ENCODE data around the gene FBXL2. TPM values are rescaled to one million over a fixed set of nuclear protein-coding genes. Genes with fewer than 3 reads are reported as not detected.
"Not testable (repeated sequence)": the region's sequence is repeated elsewhere in the genome, so short reads cannot be mapped to it uniquely, and the experiment has no call there.

The FBXL2 gene
- total RNA-seq, 1 donor from 2014 or later, result not detected

GRCh38 chr3:33410816-33411215, 133.6 kb downstream of the FBXL2 start:
- H3K27me3 Mint-ChIP-seq; intact Hi-C loops (cut with micrococcal nuclease); DNase-seq; H3K9me3 Mint-ChIP-seq; H3K27ac Mint-ChIP-seq; H3K4me1 Mint-ChIP-seq; H3K4me3 Mint-ChIP-seq: not testable (repeated sequence)
- peaks cover 56% of the 10 kb centered on the region for H3K36me3 Mint-ChIP-seq (ENCODE audit: low read depth)

DNA sequence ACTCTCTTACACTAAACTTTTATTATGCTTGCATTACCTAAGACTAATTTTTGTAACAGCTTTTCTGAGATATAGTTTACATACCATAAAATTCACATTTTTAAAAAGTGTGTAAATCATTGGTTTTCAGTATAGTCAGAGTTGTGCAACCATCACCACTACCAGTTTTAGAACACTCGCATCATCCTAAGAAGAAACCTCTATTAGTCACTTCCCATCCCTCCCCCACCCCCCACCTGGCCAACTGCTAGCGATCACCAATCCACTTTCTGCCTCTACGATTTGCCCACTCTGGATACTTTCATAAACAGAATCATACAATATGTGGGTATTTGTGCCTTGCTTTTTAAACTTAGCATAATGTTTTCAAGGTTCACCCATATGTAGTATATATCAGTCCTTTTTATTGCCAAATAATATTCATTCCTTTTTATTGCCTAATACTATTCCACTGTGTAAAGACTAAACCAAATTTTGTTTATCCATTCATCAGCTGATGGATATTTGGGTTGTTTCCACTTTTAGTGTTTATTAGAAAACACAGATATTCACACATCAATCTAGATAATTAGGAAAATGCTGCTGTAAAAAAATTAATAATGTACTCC, 139.9 kb downstream of the FBXL2 start:
- Mint-ChIP-seq H3K27ac (no peak overlapping the region), H3K27me3 (no peaks in the 10 kb centered on the region), H3K4me1 (peaks cover 16% of the 10 kb centered on the region), H3K9me3 (no peaks in the 10 kb centered on the region), H3K4me3 (no peak overlapping the region), H3K36me3 (ENCODE audit: low read depth) (peaks cover 63% of the 10 kb centered on the region)
- intact Hi-C loops (cut with micrococcal nuclease), result loop anchor here (2.0 kb wide), 1 partner anchor 16 kb away; no protein-coding TSS in a partner anchor
- no peak for DNase-seq

DNA sequence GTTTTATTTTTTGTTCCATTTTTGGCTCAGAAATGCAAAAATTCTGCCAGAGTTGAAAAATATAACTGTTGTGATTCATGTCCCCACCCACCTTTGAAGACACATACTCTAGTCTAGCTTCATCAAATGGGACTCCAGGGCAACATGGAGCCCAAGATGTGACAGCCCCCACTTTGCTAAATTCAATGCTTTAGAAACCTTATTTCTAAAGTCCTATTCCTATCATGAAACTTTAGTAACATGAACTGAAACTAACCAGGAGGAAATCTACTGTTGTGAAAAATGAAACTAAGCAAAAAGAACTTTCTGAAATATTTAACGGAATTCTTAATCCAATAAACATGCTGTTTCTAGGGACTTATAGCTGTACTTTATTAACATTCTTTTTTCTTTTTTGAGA, 142.7 kb downstream of the FBXL2 start:
- H3K36me3 Mint-ChIP-seq (ENCODE audit: low read depth), result peaks cover 65% of the 10 kb centered on the region
- peaks cover 14% of the 10 kb centered on the region for H3K4me1 Mint-ChIP-seq
- no peak for DNase-seq
- no peaks in the 10 kb centered on the region for H3K9me3 Mint-ChIP-seq
- intact Hi-C loops (cut with micrococcal nuclease), result no loop called here
- no peak overlapping the region for H3K27ac Mint-ChIP-seq
- no peaks in the 10 kb centered on the region for H3K27me3 Mint-ChIP-seq
- no peak overlapping the region for H3K4me3 Mint-ChIP-seq

- Mint-ChIP-seq H3K27me3 (no peaks in the 10 kb centered on the region), H3K36me3 (ENCODE audit: low read depth) (peaks cover 63% of the 10 kb centered on the region), H3K27ac (no peak overlapping the region), H3K4me1 (peaks cover 14% of the 10 kb centered on the region), H3K9me3 (no peaks in the 10 kb centered on the region), H3K4me3 (no peak overlapping the region)
- no peak for DNase-seq
- intact Hi-C loops (cut with micrococcal nuclease), result no loop called here
These were observed 143.7 kb downstream of the FBXL2 start for GRCh38 chr3:33420966-33421365.

DNA sequence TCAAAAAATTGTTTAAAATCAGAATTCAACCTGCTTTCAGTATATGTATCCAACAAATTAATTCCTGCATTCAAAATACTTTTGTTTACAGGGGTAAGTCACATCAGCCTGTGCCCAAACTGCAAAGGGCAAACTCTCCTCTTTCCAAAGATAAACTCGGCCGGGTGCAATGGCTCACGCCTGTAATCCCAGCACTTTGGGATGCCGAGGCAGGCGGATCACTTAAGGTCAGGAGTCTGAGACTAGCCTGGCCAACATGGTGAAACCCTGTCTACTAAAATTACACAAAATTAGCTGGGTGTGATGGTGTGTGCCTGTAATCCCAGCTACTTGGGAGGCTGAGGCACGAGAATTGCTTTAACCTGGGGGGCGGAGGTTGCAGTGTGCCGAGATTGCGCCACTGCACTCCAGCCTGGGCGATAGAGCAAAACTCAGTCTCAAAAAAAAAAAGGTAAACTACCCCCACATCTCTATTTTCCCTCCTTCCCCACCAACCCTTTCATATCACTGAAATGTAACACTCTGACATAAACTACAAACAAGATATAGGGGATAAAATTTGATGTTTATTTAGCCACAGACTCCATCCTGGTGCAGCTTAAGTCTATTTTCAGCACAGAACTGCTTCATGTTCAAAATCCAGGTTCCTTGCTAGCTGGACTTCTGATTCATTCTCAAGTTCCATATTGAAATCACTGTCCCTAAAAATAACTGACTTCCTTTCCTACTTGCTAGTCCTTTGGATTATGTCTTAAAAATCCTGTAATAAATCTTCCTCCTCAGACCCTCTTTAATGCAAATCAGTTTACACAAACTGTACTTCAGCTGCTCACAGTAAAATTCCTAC, 147.6 kb downstream of the FBXL2 start:
- no peak for DNase-seq
- peaks cover 38% of the 10 kb centered on the region for H3K36me3 Mint-ChIP-seq (ENCODE audit: low read depth)
- intact Hi-C loops (cut with micrococcal nuclease), result loop anchor here (2.0 kb wide), 1 partner anchor 14 kb away; no protein-coding TSS in a partner anchor
- no peaks in the 10 kb centered on the region for H3K27me3 Mint-ChIP-seq
- H3K4me3 Mint-ChIP-seq, result no peak overlapping the region
- peaks cover 27% of the 10 kb centered on the region for H3K4me1 Mint-ChIP-seq
- H3K27ac Mint-ChIP-seq, result no peak overlapping the region
- no peaks in the 10 kb centered on the region for H3K9me3 Mint-ChIP-seq

DNA sequence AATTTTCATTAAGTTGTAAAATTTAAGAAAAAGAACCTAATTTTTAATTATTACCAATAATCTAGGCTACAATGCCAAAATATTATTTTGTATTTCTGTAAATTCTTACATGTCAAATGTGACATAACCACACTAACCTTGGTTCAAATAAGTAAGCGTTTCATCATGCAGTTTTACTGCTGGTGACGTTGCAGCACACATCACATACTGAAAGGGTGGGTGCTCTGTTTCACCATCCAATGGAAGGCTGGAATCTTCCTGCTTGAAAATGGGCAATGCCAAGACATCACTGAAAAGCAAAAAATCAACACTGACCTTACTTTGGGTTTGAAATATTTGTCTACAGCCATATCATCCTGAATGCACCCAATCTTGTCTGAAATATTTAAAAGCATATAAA, 148.2 kb downstream of the FBXL2 start:
- H3K9me3 Mint-ChIP-seq, result no peaks in the 10 kb centered on the region
- peaks cover 35% of the 10 kb centered on the region for H3K36me3 Mint-ChIP-seq (ENCODE audit: low read depth)
- no peak overlapping the region for H3K4me3 Mint-ChIP-seq
- H3K27ac Mint-ChIP-seq, result no peak overlapping the region
- intact Hi-C loops (cut with micrococcal nuclease), result loop anchor here (2.0 kb wide), 1 partner anchor 13 kb away; no protein-coding TSS in a partner anchor
- peaks cover 32% of the 10 kb centered on the region for H3K4me1 Mint-ChIP-seq
- DNase-seq, result no peak
- H3K27me3 Mint-ChIP-seq, result no peaks in the 10 kb centered on the region

DNA sequence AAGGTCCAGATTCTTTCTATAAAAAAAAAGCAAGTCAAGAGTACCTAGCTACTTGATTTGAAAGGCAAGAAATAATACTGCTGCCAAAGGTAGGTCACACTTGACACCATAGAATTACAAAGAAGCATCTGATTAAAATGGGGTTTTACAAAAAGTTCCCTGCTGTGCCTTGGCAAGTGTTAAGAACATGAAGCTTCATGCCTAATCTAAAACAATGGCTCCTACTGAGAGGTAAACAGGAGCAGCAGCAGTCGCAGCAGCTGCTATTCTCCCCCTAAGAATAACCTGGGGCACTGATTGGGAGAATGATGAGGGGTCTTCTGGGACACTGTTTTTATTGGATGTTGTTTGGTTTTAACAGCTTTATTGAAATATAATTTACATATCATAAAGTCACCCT, 148.8 kb downstream of the FBXL2 start:
- H3K4me1 Mint-ChIP-seq, result peaks cover 36% of the 10 kb centered on the region
- H3K4me3 Mint-ChIP-seq, result no peak overlapping the region
- no peak overlapping the region for H3K27ac Mint-ChIP-seq
- peaks cover 32% of the 10 kb centered on the region for H3K36me3 Mint-ChIP-seq (ENCODE audit: low read depth)
- intact Hi-C loops (cut with micrococcal nuclease), result no loop called here
- DNase-seq, result no peak
- H3K9me3 Mint-ChIP-seq, result no peaks in the 10 kb centered on the region
- no peaks in the 10 kb centered on the region for H3K27me3 Mint-ChIP-seq

DNA sequence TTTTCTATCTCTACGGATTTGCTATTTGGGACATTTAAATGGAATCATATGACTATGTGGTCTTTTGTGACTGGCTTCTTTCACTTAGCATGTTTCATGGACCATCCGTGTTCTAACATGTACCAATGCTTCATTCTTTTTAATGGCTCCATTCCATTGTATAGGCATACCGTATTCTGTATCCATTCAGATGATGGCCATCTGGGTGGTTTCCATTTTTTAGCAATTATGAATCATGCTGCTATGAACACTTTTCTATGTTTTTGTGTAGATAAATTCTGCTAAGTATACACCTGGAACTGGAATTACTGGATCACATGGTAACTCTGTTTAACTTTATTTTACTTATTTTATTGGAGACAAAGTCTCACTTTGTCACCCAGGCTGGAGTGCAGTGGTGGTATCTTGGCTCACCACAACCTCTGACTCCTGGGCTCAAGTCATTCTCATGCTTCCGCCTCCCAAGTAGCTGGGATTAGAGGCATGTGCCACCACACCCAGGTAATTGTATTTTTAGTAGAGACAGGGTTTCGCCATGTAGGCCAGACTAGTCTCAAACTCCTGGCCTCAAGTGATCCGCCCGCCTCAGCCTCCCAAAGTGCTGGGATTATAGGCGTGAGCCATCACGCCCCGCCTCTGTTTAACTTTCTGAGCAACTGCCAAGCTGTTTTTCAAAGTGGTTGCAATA, 149.5 kb downstream of the FBXL2 start:
- DNase-seq, result no peak
- H3K9me3 Mint-ChIP-seq, result no peaks in the 10 kb centered on the region
- no peaks in the 10 kb centered on the region for H3K27me3 Mint-ChIP-seq
- H3K36me3 Mint-ChIP-seq (ENCODE audit: low read depth), result peaks cover 25% of the 10 kb centered on the region
- H3K4me3 Mint-ChIP-seq, result no peak overlapping the region
- H3K4me1 Mint-ChIP-seq, result peaks cover 41% of the 10 kb centered on the region
- no peak overlapping the region for H3K27ac Mint-ChIP-seq
- intact Hi-C loops (cut with micrococcal nuclease), result no loop called here

GRCh38 chr3:33428734-33429133, 151.5 kb downstream of the FBXL2 start:
- no peaks in the 10 kb centered on the region for H3K27me3 Mint-ChIP-seq
- H3K27ac Mint-ChIP-seq, result no peak overlapping the region
- intact Hi-C loops (cut with micrococcal nuclease), result no loop called here
- peaks cover 46% of the 10 kb centered on the region for H3K4me1 Mint-ChIP-seq
- no peaks in the 10 kb centered on the region for H3K9me3 Mint-ChIP-seq
- H3K36me3 Mint-ChIP-seq (ENCODE audit: low read depth), result peaks cover 13% of the 10 kb centered on the region
- no peak for DNase-seq
- no peak overlapping the region for H3K4me3 Mint-ChIP-seq

GRCh38 chr3:33429306-33429705, 152.1 kb downstream of the FBXL2 start:
- H3K27me3 Mint-ChIP-seq; H3K27ac Mint-ChIP-seq; intact Hi-C loops (cut with micrococcal nuclease); H3K9me3 Mint-ChIP-seq; H3K4me3 Mint-ChIP-seq; H3K36me3 Mint-ChIP-seq (ENCODE audit: low read depth); DNase-seq: not testable (repeated sequence)
- peaks cover 48% of the 10 kb centered on the region for H3K4me1 Mint-ChIP-seq

- intact Hi-C loops (cut with micrococcal nuclease), result loop anchor here (10.0 kb wide), 1 partner anchor 215 kb away; no protein-coding TSS in a partner anchor
- Mint-ChIP-seq H3K9me3 (no peaks in the 10 kb centered on the region), H3K4me1 (peaks cover 48% of the 10 kb centered on the region), H3K4me3 (no peak overlapping the region), H3K27me3 (no peaks in the 10 kb centered on the region), H3K36me3 (ENCODE audit: low read depth) (peaks cover 4% of the 10 kb centered on the region), H3K27ac (no peak overlapping the region)
- DNase-seq, result no peak
These were observed 152.8 kb downstream of the FBXL2 start for GRCh38 chr3:33430061-33430460.

DNA sequence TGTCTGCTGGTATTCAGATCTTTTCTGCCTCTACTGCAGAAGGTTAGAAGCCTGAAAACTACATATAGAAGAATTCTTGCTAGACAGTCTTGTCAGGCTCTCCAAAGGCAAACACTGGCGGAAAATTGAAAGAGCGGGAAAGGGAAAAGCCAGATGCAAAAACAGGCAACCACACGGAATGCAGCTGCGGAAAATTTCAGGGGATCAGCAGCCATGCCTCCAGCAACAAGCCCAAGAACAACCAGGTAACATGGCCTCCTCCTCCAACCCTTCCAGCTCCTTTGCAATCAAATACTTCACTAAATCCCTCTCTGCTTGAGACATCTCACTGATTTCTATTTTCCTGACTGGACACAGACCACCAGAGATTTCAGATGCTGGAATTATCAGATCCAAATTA, 153.3 kb downstream of the FBXL2 start:
- intact Hi-C loops (cut with micrococcal nuclease), result loop anchor here (10.0 kb wide), 1 partner anchor 214 kb away; no protein-coding TSS in a partner anchor
- Mint-ChIP-seq H3K36me3 (ENCODE audit: low read depth) (peaks cover 2% of the 10 kb centered on the region), H3K27ac (no peak overlapping the region), H3K4me3 (no peak overlapping the region), H3K27me3 (no peaks in the 10 kb centered on the region), H3K9me3 (no peaks in the 10 kb centered on the region), H3K4me1 (peaks cover 50% of the 10 kb centered on the region)
- DNase-seq, result no peak

DNA sequence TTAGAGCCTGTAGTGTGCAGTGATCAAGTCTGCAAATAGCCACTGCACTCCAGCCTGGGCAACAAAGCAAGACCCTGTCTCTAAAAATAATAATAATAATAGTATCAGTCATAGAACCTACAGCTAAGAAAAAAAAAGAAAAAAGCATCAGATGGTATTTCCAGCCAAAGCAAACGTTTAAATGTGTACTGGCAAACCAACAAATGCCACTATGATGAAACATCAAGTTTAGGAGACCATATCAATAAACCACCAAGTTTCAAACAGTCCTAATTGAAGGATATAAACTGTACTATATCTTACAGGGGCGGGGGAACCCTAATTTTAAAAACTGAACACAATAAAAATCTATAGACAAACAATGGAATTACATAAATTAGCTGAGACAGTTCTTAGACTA, 156.6 kb downstream of the FBXL2 start:
- Mint-ChIP-seq H3K27ac (no peak overlapping the region), H3K4me3 (no peak overlapping the region)
- intact Hi-C loops (cut with micrococcal nuclease), result loop anchor here (2.0 to 10.0 kb wide), 2 partner anchors 17 to 211 kb away; no protein-coding TSS in a partner anchor

More for the DNA sequence above, 156.6 kb downstream of the FBXL2 start:
- DNase-seq, result no peak
- H3K9me3 Mint-ChIP-seq, result no peaks in the 10 kb centered on the region
- no peaks in the 10 kb centered on the region for H3K27me3 Mint-ChIP-seq
- peaks cover 4% of the 10 kb centered on the region for H3K36me3 Mint-ChIP-seq (ENCODE audit: low read depth)
- peaks cover 64% of the 10 kb centered on the region for H3K4me1 Mint-ChIP-seq

All from activated CD4-positive, alpha-beta T cell treated with anti-CD3 and anti-CD28 coated beads, Interleukin-2, amount 10 ng/mL, durations not matched to agents 24 days and 14 days (primary cell).